GM12878 (cell line): ENCODE data around the gene MROH2A. TPM values are rescaled to one million over a fixed set of nuclear protein-coding genes. Genes with fewer than 3 reads are reported as not detected.

ENCODE experiments used
- ATAC-seq: fragments of 200-7000 bp; cut with Tn5 transposase; 3 replicates; pipeline ENCODE4 v1.9.1; 2020; ENCODE audit warnings: mild to moderate bottlenecking, moderate library complexity
- BruUV-seq: library from RNA; stranded (reverse); fragments of 400-500 nt; replicated peaks from 2 replicates; lab custom pipeline; 2021; lab: Mats Ljungman, UMichigan
- CTCF ChIA-PET: fragments of 300-600 bp; sonication (Branson Sonifier 250); formaldehyde crosslinking; extraction: SDS; loops from one replicate; lab custom pipeline; 2021; ENCODE audit warnings: inconsistent platforms; lab: Yijun Ruan, JAX
- POLR2A ChIA-PET: fragments of 350-600 bp; formaldehyde crosslinking; extraction: SDS; loops from one replicate; lab custom pipeline; 2021; ENCODE audit warnings: inconsistent platforms; lab: Charles Lee
- RAD21 ChIA-PET: fragments of 300-600 bp; sonication (Branson Sonifier 250); formaldehyde crosslinking; loops from one replicate; lab custom pipeline; 2023; ENCODE audit warnings: antibody characterized with exemption; ENCODE audit not compliant: unreplicated experiment; lab: Charles Lee
- SMC1A ChIA-PET: fragments of 300-600 bp; sonication (Branson Sonifier 250); formaldehyde crosslinking; loops from one replicate; lab custom pipeline; 2023; ENCODE audit not compliant: unreplicated experiment, uncharacterized antibody; lab: Charles Lee
- DNase-seq: peaks from one replicate; pipeline ENCODE4 v3.0.0-alpha.2; 2011; ENCODE audit warnings: low read depth, low spot score
- FAIRE-seq: peaks from 3 replicates; lab custom pipeline; 2011; peaks lifted over from hg19 to GRCh38; lab: Jason Lieb, UNC
- H2AFZ ChIP-seq: 2 replicates; pipeline ENCODE4 v1.6.0; 2011; ENCODE audit warnings: low read depth, low read length, control low read depth; ENCODE audit not compliant: control insufficient read depth
- H3K27ac ChIP-seq: 2 replicates; pipeline ENCODE4 v1.5.1; 2011; ENCODE audit warnings: control low read depth; ENCODE audit not compliant: control insufficient read depth, insufficient read depth
- H3K27me3 ChIP-seq, 2 experiments: replicated peaks in 1 of 2; 2 replicates each; pipeline versions ENCODE4 v1.6.0 to v1.6.1; 2011; ENCODE audit warnings: low read length in 1 of 2; ENCODE audit not compliant: control insufficient read depth in 2 of 2, insufficient read depth in 2 of 2
- H3K36me3 ChIP-seq, 2 experiments: 2 replicates each; pipeline ENCODE4 v1.5.1; 2011; ENCODE audit warnings: low read length in 1 of 2; ENCODE audit not compliant: control insufficient read depth in 2 of 2, insufficient read depth in 2 of 2
- H3K4me1 ChIP-seq: 2 replicates; pipeline ENCODE4 v1.6.1; 2011; ENCODE audit warnings: mild to moderate bottlenecking, low read length, moderate library complexity, mixed read lengths; ENCODE audit not compliant: control insufficient read depth, insufficient read depth
- H3K4me2 ChIP-seq: 2 replicates; pipeline ENCODE4 v1.6.0; 2011; ENCODE audit warnings: control low read depth; ENCODE audit not compliant: control insufficient read depth, insufficient read depth
- H3K4me3 ChIP-seq: fragments of 200-600 bp; sonication (generic); 2 replicates; pipeline ENCODE4 v1.5.1; 2016
- H3K79me2 ChIP-seq: 2 replicates; pipeline ENCODE4 v1.6.0; 2011; ENCODE audit warnings: low read length; ENCODE audit not compliant: control insufficient read depth, insufficient read depth
- H3K9ac ChIP-seq: 2 replicates; pipeline ENCODE4 v1.8.0; 2011; ENCODE audit warnings: low read length, control low read depth, mixed read lengths; ENCODE audit not compliant: control insufficient read depth, insufficient read depth
- H3K9me3 ChIP-seq: replicated peaks from 3 replicates; pipeline ENCODE4 v1.5.1; 2011; ENCODE audit warnings: mild to moderate bottlenecking, low read length; ENCODE audit not compliant: control insufficient read depth, insufficient read depth
- H4K20me1 ChIP-seq: 2 replicates; pipeline ENCODE4 v1.6.0; 2011; ENCODE audit not compliant: control insufficient read depth, insufficient read depth
- CREM ChIP-seq: IDR thresholded peaks from 2 replicates; pipeline ENCODE4 v1.6.1; 2014; ENCODE audit warnings: antibody characterized with exemption, low read depth
- JUNB ChIP-seq: IDR thresholded peaks from 2 replicates; pipeline ENCODE4 v1.6.1; 2016; ENCODE audit warnings: antibody characterized with exemption, mild to moderate bottlenecking
- KDM1A ChIP-seq: fragments of 200-600 bp; sonication (generic); IDR thresholded peaks from 2 replicates; pipeline ENCODE4 v1.6.1; 2016; ENCODE audit warnings: borderline replicate concordance
- NFYA ChIP-seq: IDR thresholded peaks from 2 replicates; pipeline ENCODE4 v1.6.1; 2011; ENCODE audit warnings: low read depth, mild to moderate bottlenecking, low read length, improper control_type of control experiment, borderline replicate concordance
- PML ChIP-seq: IDR thresholded peaks from 2 replicates; pipeline ENCODE4 v1.6.1; 2012; ENCODE audit warnings: low read length, inconsistent platforms
- RAD51 ChIP-seq: fragments of 450-650 bp; IDR thresholded peaks from 2 replicates; pipeline ENCODE4 v1.6.1; 2016; ENCODE audit warnings: moderate library complexity, mild to moderate bottlenecking, inconsistent platforms
- SMAD5 ChIP-seq: IDR thresholded peaks from 2 replicates; pipeline ENCODE4 v1.6.1; 2016; ENCODE audit warnings: antibody characterized with exemption, low read depth
- STAT3 ChIP-seq: IDR thresholded peaks from 2 replicates; pipeline ENCODE4 v1.6.1; 2011; ENCODE audit warnings: low read depth, low read length, improper control_type of control experiment
- TBL1XR1 ChIP-seq: IDR thresholded peaks from 2 replicates; pipeline ENCODE4 v1.6.1; 2012; ENCODE audit warnings: low read depth, low read length, improper control_type of control experiment
- ZNF274 ChIP-seq: IDR thresholded peaks from one replicate; pipeline ENCODE4 v1.8.0; 2011; ENCODE audit not compliant: insufficient read length, insufficient read depth
- WGBS: methylation state at CpG from one replicate; pipeline ENCODE4 v1.1.6; 2016; ENCODE audit warnings: low lambda C conversion rate; ENCODE audit not compliant: insufficient replicate concordance, insufficient coverage; ENCODE audit errors: missing lambda C conversion rate; 5-methylcytosine and 5-hydroxymethylcytosine counted together
- in situ Hi-C: fragments of 300-500 bp; cut with MboI; formaldehyde crosslinking; loops from 9 replicates; pipeline ENCODE4 v1.14.3; 2018; ENCODE audit warnings: mixed read lengths
- intact Hi-C: fragments of 100-400 bp; cut with micrococcal nuclease; formaldehyde crosslinking; loops from one replicate; pipeline ENCODE4 v1.14.2; 2022; ENCODE audit not compliant: unreplicated experiment
- polyA plus RNA-seq, 11 experiments: library from polyadenylated mRNA; depleted of rRNA in 4 of 11; unstranded in 6 of 11; stranded (reverse) in 5 of 11; fragments of >200 nt; fragmentation: Nextera tagmentation in 4 of 11; fragmentation: Illumina TruSeq in 1 of 11; extraction: Ambion mirVana in 4 of 11; extraction: Trizol in 1 of 11; gene quantifications; 1 replicate in 1 of 11; 2 replicates in 10 of 11; pipeline versions ENCODE4 v1.2.1 to v1.2.3, GENCODE V29; 2011 to 2016; ENCODE audit warnings: inconsistent platforms in 2 of 11, missing spikeins in 2 of 11, low read depth in 1 of 11
- total RNA-seq, 4 experiments: library from RNA; depleted of rRNA in 3 of 4; stranded (reverse); fragments of >200 nt in 3 of 4; fragmentation: Illumina TruSeq in 1 of 4; extraction: Trizol in 1 of 4; gene quantifications; 2 replicates each; pipeline versions ENCODE4 v1.2.1 to v1.2.3, GENCODE V29; 2013 to 2021
- TF ChIP-seq, protein P1 (sequence below): IDR thresholded peaks from 2 replicates; pipeline ENCODE4 v1.6.1; 2011; ENCODE audit warnings: borderline replicate concordance, low read depth, mild to moderate bottlenecking, moderate library complexity, low read length; ENCODE audit not compliant: insufficient read depth, poor library complexity, severe bottlenecking

Gene MROH2A
- total and polyA plus RNA-seq, 10 of the 15 experiments (the other 5 are each of a cell fraction or from before 2014, with no cell fraction given), result not detected

DNA sequence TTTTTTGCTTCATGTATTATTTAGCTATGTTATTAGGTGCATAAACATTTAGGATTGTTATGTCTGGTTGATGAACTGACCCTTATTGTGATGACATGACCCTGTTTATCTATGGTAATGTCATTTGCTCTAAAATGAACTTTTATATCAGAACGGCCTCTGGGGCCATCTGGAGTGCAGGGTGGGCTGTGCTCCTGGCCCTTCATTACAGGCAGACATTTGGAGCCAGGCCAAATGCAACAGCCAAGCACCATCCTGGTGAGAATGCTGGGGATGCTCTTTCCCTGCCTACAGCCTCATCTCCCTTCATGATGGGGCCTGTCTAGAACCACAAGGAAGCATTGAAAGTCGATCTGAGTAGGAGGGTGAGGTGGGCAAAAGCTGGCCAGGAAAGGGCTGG is 38.2 kb downstream of the MROH2A start:
- Histone ChIP-seq H3K27me3 (no peaks in the 10 kb centered on the region; a peak in 3 of 4 replicates), H3K4me1 (no peaks in the 10 kb centered on the region), H3K4me3 (no peak overlapping the region), H3K4me2 (no peak overlapping the region), H2AFZ (no peak overlapping the region), H3K79me2 (no peaks in the 10 kb centered on the region), H3K27ac (no peak overlapping the region), H3K36me3 (no peaks in the 10 kb centered on the region), H3K9me3 (no peaks in the 10 kb centered on the region), H4K20me1 (no peaks in the 10 kb centered on the region), H3K9ac (no peak overlapping the region)
- WGBS, result 0% methylated on average over 2 of the region's 2 CpGs
- ChIA-PET RAD21 (no interaction called here), POLR2A (interaction anchor here (0.6 kb wide), 1 partner anchor 124 kb away, joined by 4 read pairs; no protein-coding TSS in a partner anchor), CTCF (no interaction called here), SMC1A (no interaction called here)
- no peak for DNase-seq
- intact Hi-C loops (no loop called here), in situ Hi-C loops (no loop called here)
- no peak for FAIRE-seq
- no peak for ATAC-seq
- TF ChIP-seq KDM1A (no peak), STAT3 (no peak), SMAD5 (no peak), TBL1XR1 (no peak), RAD51 (no peak), JUNB (no peak), PML (no peak), ZNF274 (no peak), NFYA (no peak), CREM (no peak)
- TF ChIP-seq, protein P1, sequence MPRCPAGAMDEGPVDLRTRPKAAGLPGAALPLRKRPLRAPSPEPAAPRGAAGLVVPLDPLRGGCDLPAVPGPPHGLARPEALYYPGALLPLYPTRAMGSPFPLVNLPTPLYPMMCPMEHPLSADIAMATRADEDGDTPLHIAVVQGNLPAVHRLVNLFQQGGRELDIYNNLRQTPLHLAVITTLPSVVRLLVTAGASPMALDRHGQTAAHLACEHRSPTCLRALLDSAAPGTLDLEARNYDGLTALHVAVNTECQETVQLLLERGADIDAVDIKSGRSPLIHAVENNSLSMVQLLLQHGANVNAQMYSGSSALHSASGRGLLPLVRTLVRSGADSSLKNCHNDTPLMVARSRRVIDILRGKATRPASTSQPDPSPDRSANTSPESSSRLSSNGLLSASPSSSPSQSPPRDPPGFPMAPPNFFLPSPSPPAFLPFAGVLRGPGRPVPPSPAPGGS, result no peak
- BruUV-seq, result no TSS peak
